Right lobe of liver (tissue), 6 donors: ENCODE data around the gene CAPSL. TPM values are rescaled to one million over a fixed set of nuclear protein-coding genes. Genes with fewer than 3 reads are reported as not detected.

Experiments
- ATAC-seq, 4 donors: fragments of 200-7000 bp; cut with Tn5 transposase; one replicate each; pipeline ENCODE4 v1.9.1; 2020; ENCODE audit warnings: mild to moderate bottlenecking in 4 of 4, moderate library complexity in 4 of 4
- DNase-seq, 3 donors: peaks; one replicate each; pipeline ENCODE4 v3.0.0-alpha.2; 2020
- H3K27ac ChIP-seq, 3 donors: fragments of 200-600 bp; one replicate each; pipeline ENCODE4 v1.8.0; 2022
- H3K27me3 ChIP-seq, 2 donors: fragments of 200-600 bp; one replicate each; pipeline ENCODE4 v1.8.0; 2022
- H3K36me3 ChIP-seq, 4 donors: fragments of 200-600 bp; sonication (generic) in 1 of 4; one replicate each; pipeline versions ENCODE4 v1.5.1 to v1.8.0; 2017 to 2022; ENCODE audit warnings: control low read depth in 1 of 4
- H3K4me1 ChIP-seq, 4 donors: fragments of 200-600 bp; sonication (generic) in 1 of 4; one replicate each; pipeline versions ENCODE4 v1.5.1 to v1.8.0; 2017 to 2022; ENCODE audit warnings: control low read depth in 1 of 4
- H3K4me3 ChIP-seq, 3 donors: fragments of 200-600 bp; one replicate each; pipeline ENCODE4 v1.8.0; 2022
- H3K9me3 ChIP-seq, 4 donors: fragments of 200-600 bp; sonication (generic) in 1 of 4; one replicate each; pipeline versions ENCODE4 v1.5.1 to v1.8.0; 2017 to 2022; ENCODE audit warnings: control low read depth in 1 of 4
- CTCF ChIP-seq, 4 donors: fragments of 200-600 bp in 3 of 4; fragments of 450-650 bp in 1 of 4; IDR thresholded peaks; one replicate each; pipeline versions ENCODE4 v1.5.1 to v1.8.0; 2016 to 2022; ENCODE audit warnings: antibody characterized with exemption in 4 of 4, mild to moderate bottlenecking in 2 of 4
- POLR2A ChIP-seq: fragments of 450-650 bp; IDR thresholded peaks from one replicate; pipeline ENCODE4 v1.6.1; 2017; ENCODE audit warnings: antibody characterized with exemption, mild to moderate bottlenecking
- whole genome bisulfite sequencing: methylation state at CpG from one replicate; pipeline ENCODE4 v1.1.6; 2018; ENCODE audit warnings: low coverage, low lambda C conversion rate; ENCODE audit not compliant: insufficient coverage; ENCODE audit errors: missing lambda C conversion rate; 5-methylcytosine and 5-hydroxymethylcytosine counted together
- intact Hi-C, 2 donors: fragments of 100-400 bp; cut with DNase I; formaldehyde crosslinking; loops; one replicate each; pipeline versions ENCODE4 v1.11.2 to v1.14.1; 2022
- total RNA-seq, 6 experiments: library from RNA; depleted of rRNA in 2 of 6; stranded (reverse); fragments of >200 nt in 2 of 6; fragmentation: NEBNext Ultra II Directional in 3 of 6; extraction: Animal tissue kit (Norgen Biotek cat#: 25700) in 3 of 6; gene quantifications; one replicate each; pipeline versions ENCODE4 v1.1.0 to v1.2.4, GENCODE V29; 2016 to 2023
- donor health status: DM: no; HTN: yes; CAD: no.
- donor health status: DM: no; HTN: no; CAD: no.
- donor health status: DM: no; HTN: no; CAD: no.
- donor health status: DM: no; HTN: yes; CAD: no.
- donor health status: DM: no; HTN: yes; CAD: no.

Gene CAPSL
- total RNA-seq, 6 experiments from 2014 or later, result not detected

GRCh38 chr5:35971878-35972210 lies 33.4 kb upstream of the CAPSL start:
- ATAC-seq (no peak), DNase-seq (no peak)
- no peaks in the 10 kb centered on the region for H3K9me3 ChIP-seq
- no peaks in the 10 kb centered on the region for H3K27me3 ChIP-seq
- no peaks in the 10 kb centered on the region for H3K4me1 ChIP-seq
- no peak overlapping the region for H3K27ac ChIP-seq
- 74% methylated on average over 2 of the region's 5 CpGs for WGBS
- TF ChIP-seq CTCF (IDR thresholded peaks at IDR 0.05), result no peak
- TF ChIP-seq POLR2A, result no peak
- H3K4me3 ChIP-seq, result no peak overlapping the region
- intact Hi-C loops, result no loop called here
- no peaks in the 10 kb centered on the region for H3K36me3 ChIP-seq

GRCh38 chr5:35971186-35971877 lies 32.9 kb upstream of the CAPSL start:
- DNase-seq, result no peak
- TF ChIP-seq CTCF (IDR thresholded peaks at IDR 0.05) (no peak), POLR2A (no peak)
- Histone ChIP-seq H3K36me3 (no peaks in the 10 kb centered on the region), H3K4me3 (no peak overlapping the region), H3K9me3 (no peaks in the 10 kb centered on the region), H3K27ac (no peak overlapping the region), H3K27me3 (no peaks in the 10 kb centered on the region), H3K4me1 (no peaks in the 10 kb centered on the region)
- 82% methylated on average over 4 of the region's 4 CpGs for WGBS
- ATAC-seq, result no peak
- intact Hi-C loops, result no loop called here

- intact Hi-C loops, result no loop called here
- WGBS, result 61% methylated on average over 8 of the region's 8 CpGs
- peak; percentile 27 to 51 (median 36) for TF ChIP-seq CTCF (IDR thresholded peaks at IDR 0.05)
- TF ChIP-seq POLR2A, result no peak
- Histone ChIP-seq H3K4me1 (no peaks in the 10 kb centered on the region), H3K27me3 (no peaks in the 10 kb centered on the region), H3K9me3 (no peaks in the 10 kb centered on the region), H3K4me3 (no peak overlapping the region), H3K36me3 (no peaks in the 10 kb centered on the region), H3K27ac (no peak overlapping the region)
- ATAC-seq (no peak), DNase-seq (no peak)
These were observed 25.0 kb upstream of the CAPSL start for GRCh38 chr5:35963381-35963843.

- ATAC-seq, result no peak
- intact Hi-C loops, result no loop called here
- Histone ChIP-seq H3K36me3 (no peaks in the 10 kb centered on the region), H3K27ac (no peak overlapping the region), H3K9me3 (no peaks in the 10 kb centered on the region), H3K4me3 (no peak overlapping the region), H3K4me1 (no peaks in the 10 kb centered on the region), H3K27me3 (no peaks in the 10 kb centered on the region)
- no peak for DNase-seq
- no peak for TF ChIP-seq POLR2A
- no peak for TF ChIP-seq CTCF (IDR thresholded peaks at IDR 0.05)
- 51% methylated on average over 3 of the region's 7 CpGs for WGBS
These were observed 21.9 kb upstream of the CAPSL start for GRCh38 chr5:35960328-35960727.

GRCh38 chr5:35956429-35956828 lies 18.0 kb upstream of the CAPSL start:
- DNase-seq (no peak), ATAC-seq (no peak)
- intact Hi-C loops, result no loop called here
- TF ChIP-seq CTCF (IDR thresholded peaks at IDR 0.05), result no peak
- TF ChIP-seq POLR2A, result no peak
- H3K36me3 ChIP-seq, result no peaks in the 10 kb centered on the region
- H3K4me3 ChIP-seq, result no peak overlapping the region
- no peaks in the 10 kb centered on the region for H3K4me1 ChIP-seq
- no peaks in the 10 kb centered on the region for H3K9me3 ChIP-seq
- no peaks in the 10 kb centered on the region for H3K27me3 ChIP-seq
- no peak overlapping the region for H3K27ac ChIP-seq
- WGBS, result 90% methylated on average over 1 of the region's 1 CpG
